GM12872 (cell line): Measurements from ENCODE around the gene CCDC8.

Experiments
- CTCF ChIP-seq: IDR thresholded peaks from 3 replicates; pipeline ENCODE4 v1.5.1; 2011; ENCODE audit warnings: low read depth, mild to moderate bottlenecking, low read length, moderate library complexity; ENCODE audit not compliant: insufficient read depth

Gene CCDC8

GRCh38 chr19:46452186-46452585 is 38.8 kb upstream of the CCDC8 start:
- TF ChIP-seq CTCF, result no peak

GRCh38 chr19:46451352-46451751 is 38.0 kb upstream of the CCDC8 start:
- TF ChIP-seq CTCF, result no peak

GRCh38 chr19:46450737-46451136 is 37.4 kb upstream of the CCDC8 start:
- TF ChIP-seq CTCF, result no peak

GRCh38 chr19:46449228-46449627 is 35.9 kb upstream of the CCDC8 start:
- TF ChIP-seq CTCF, result no peak

- no peak for TF ChIP-seq CTCF
These were observed 35.2 kb upstream of the CCDC8 start for GRCh38 chr19:46448601-46449000.

GRCh38 chr19:46447824-46448223 is 34.5 kb upstream of the CCDC8 start:
- no peak for TF ChIP-seq CTCF

GRCh38 chr19:46447006-46447405 is 33.6 kb upstream of the CCDC8 start:
- TF ChIP-seq CTCF, result no peak

- no peak for TF ChIP-seq CTCF
These were observed 32.7 kb upstream of the CCDC8 start for GRCh38 chr19:46446021-46446420.
